HL-60 (cell line): ENCODE results near the gene FAM240A.

Experiments used
- DNase-seq, 2 experiments: peaks; one replicate each; pipeline ENCODE4 v3.0.0-alpha.2; 2010 to 2020; ENCODE audit warnings: low read depth in 1 of 2, low spot score in 1 of 2
- H3K27ac ChIP-seq: fragments of 250-450 bp; sonication (Bioruptor Pico); replicated peaks from 2 replicates; pipeline ENCODE4 v1.5.1; 2020; ENCODE audit warnings: mild to moderate bottlenecking, moderate library complexity
- H3K27me3 ChIP-seq: fragments of 250-450 bp; sonication (Bioruptor Pico); 2 replicates; pipeline ENCODE4 v1.5.1; 2021; ENCODE audit warnings: mild to moderate bottlenecking, moderate library complexity; ENCODE audit not compliant: insufficient read depth, poor library complexity, severe bottlenecking
- H3K4me3 ChIP-seq: replicated peaks from 2 replicates; pipeline ENCODE4 v1.5.1; 2011; ENCODE audit warnings: mild to moderate bottlenecking, control low read depth, low read length; ENCODE audit not compliant: insufficient read depth
- GABPA ChIP-seq: IDR thresholded peaks from 2 replicates; pipeline ENCODE4 v1.6.1; 2012; ENCODE audit warnings: low read depth
- POLR2AphosphoS5 ChIP-seq: IDR thresholded peaks from 2 replicates; pipeline ENCODE4 v1.6.1; 2012; ENCODE audit warnings: low read depth
- SPI1 ChIP-seq: IDR thresholded peaks from 2 replicates; pipeline ENCODE4 v1.6.1; 2012; ENCODE audit warnings: low read depth, mild to moderate bottlenecking, borderline replicate concordance
- TF ChIP-seq, protein P1 (sequence below): IDR thresholded peaks from 2 replicates; pipeline ENCODE4 v1.6.1; 2012; ENCODE audit warnings: low read depth; ENCODE audit not compliant: insufficient replicate concordance
- TF ChIP-seq, protein P2 (sequence below): IDR thresholded peaks from one replicate; pipeline ENCODE4 v1.5.1; 2011; ENCODE audit warnings: low read length, control low read depth, inconsistent platforms; ENCODE audit not compliant: insufficient read depth

FAM240A gene

DNA sequence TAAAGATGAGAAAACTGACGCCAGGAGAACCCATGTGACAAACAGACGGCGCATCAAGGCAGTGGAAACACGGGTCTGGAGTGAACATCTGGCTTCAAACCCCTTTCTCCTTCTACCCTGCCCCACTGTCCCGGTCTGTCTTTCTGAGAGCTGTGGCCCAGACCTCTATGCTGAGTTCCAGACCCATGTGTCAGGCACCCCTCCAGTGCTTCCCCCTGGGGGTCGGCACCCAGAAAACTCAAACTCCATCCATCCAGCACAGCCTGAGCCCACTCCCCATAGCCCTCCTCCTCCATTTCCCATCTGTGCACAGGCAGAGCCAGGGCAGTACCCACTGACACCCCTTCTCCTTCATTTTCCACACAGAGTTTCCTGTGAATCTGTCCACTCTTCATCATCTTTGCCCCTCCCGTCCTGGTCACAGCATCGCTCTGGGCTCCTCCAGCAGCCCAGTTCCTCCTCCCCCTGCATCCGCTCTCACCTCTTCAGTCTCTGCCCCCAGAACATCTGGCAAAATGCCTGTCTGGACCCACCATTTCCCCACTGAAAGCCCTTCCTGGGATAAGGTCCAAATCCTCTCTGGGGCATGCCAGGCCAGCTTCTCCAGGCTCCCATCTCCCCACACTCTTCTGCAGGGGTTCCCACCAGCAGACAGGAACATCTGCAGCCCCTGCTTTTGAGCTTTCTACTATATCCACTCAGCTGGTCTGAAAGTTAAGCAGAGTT lies 2.9 kb downstream of the FAM240A start:
- H3K27ac ChIP-seq = no peak overlapping the region
- H3K27me3 ChIP-seq = peaks cover 7% of the 10 kb centered on the region
- no peak for DNase-seq
- no peak overlapping the region for H3K4me3 ChIP-seq
- TF ChIP-seq SPI1 (no peak), POLR2AphosphoS5 (no peak), GABPA (no peak)
- TF ChIP-seq, protein P1, sequence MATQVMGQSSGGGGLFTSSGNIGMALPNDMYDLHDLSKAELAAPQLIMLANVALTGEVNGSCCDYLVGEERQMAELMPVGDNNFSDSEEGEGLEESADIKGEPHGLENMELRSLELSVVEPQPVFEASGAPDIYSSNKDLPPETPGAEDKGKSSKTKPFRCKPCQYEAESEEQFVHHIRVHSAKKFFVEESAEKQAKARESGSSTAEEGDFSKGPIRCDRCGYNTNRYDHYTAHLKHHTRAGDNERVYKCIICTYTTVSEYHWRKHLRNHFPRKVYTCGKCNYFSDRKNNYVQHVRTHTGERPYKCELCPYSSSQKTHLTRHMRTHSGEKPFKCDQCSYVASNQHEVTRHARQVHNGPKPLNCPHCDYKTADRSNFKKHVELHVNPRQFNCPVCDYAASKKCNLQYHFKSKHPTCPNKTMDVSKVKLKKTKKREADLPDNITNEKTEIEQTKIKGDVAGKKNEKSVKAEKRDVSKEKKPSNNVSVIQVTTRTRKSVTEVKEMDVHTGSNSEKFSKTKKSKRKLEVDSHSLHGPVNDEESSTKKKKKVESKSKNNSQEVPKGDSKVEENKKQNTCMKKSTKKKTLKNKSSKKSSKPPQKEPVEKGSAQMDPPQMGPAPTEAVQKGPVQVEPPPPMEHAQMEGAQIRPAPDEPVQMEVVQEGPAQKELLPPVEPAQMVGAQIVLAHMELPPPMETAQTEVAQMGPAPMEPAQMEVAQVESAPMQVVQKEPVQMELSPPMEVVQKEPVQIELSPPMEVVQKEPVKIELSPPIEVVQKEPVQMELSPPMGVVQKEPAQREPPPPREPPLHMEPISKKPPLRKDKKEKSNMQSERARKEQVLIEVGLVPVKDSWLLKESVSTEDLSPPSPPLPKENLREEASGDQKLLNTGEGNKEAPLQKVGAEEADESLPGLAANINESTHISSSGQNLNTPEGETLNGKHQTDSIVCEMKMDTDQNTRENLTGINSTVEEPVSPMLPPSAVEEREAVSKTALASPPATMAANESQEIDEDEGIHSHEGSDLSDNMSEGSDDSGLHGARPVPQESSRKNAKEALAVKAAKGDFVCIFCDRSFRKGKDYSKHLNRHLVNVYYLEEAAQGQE = no peak
- TF ChIP-seq, protein P2, sequence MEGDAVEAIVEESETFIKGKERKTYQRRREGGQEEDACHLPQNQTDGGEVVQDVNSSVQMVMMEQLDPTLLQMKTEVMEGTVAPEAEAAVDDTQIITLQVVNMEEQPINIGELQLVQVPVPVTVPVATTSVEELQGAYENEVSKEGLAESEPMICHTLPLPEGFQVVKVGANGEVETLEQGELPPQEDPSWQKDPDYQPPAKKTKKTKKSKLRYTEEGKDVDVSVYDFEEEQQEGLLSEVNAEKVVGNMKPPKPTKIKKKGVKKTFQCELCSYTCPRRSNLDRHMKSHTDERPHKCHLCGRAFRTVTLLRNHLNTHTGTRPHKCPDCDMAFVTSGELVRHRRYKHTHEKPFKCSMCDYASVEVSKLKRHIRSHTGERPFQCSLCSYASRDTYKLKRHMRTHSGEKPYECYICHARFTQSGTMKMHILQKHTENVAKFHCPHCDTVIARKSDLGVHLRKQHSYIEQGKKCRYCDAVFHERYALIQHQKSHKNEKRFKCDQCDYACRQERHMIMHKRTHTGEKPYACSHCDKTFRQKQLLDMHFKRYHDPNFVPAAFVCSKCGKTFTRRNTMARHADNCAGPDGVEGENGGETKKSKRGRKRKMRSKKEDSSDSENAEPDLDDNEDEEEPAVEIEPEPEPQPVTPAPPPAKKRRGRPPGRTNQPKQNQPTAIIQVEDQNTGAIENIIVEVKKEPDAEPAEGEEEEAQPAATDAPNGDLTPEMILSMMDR = no peak

DNA sequence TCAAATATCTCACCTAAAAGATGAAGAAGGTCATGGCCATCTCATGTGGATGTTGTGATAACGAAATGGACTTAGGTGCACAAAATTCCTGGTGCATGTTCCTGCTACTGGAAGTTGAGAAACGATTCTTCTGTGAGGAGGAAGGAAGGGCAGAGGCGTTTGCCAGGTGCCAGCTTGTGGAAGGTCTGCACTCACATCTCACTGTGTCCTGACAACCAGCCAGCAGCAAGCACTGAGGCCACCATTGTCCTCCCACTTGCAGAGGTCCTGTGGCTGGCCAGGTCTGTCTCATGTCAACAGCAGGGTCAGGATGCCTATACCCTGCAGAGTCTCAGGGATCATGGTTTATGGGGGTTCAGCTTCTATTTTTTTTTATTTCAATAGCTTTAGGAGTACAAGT lies 3.7 kb downstream of the FAM240A start:
- no peak overlapping the region for H3K4me3 ChIP-seq
- no peak for DNase-seq
- TF ChIP-seq, protein P2 = no peak
- TF ChIP-seq POLR2AphosphoS5 = no peak
- no peak for TF ChIP-seq GABPA
- no peak for TF ChIP-seq SPI1
- TF ChIP-seq, protein P1 = no peak
- peaks cover 7% of the 10 kb centered on the region for H3K27me3 ChIP-seq
- no peak overlapping the region for H3K27ac ChIP-seq

DNA sequence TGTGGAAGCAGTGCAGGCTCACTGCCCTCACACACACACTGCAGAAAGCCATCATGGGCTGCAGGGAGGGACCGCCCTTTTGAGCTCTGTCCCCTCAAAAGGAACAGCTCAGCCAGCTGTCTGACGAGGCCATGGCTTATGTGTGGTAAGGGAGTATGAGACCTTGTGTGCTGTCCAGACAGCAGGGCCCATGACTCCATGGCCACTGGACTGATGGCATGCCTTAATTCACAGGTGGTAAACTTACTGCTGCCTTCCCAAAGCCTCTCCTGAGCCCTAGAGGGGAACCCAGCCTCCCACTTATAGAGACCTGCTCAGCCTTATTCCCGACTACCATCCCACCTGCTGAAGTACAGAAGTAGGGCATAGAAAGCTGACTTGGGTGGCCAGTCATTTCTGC lies 5.6 kb downstream of the FAM240A start:
- TF ChIP-seq GABPA (no peak), SPI1 (no peak), POLR2AphosphoS5 (no peak)
- TF ChIP-seq, protein P2 = no peak
- TF ChIP-seq, protein P1 = no peak
- H3K27me3 ChIP-seq = peaks cover 7% of the 10 kb centered on the region

More for the DNA sequence above, 5.6 kb downstream of the FAM240A start:
- no peak for DNase-seq
- Histone ChIP-seq H3K27ac (no peak overlapping the region), H3K4me3 (no peak overlapping the region)
